H9 (cell line): ENCODE measurements around the gene HMOX2. TPM values are rescaled to one million over a fixed set of nuclear protein-coding genes. Genes with fewer than 3 reads are reported as not detected.

ENCODE experiments used
- DNase-seq: peaks from one replicate; pipeline ENCODE4 v3.0.0-alpha.2; 2017
- H2AFZ ChIP-seq: one replicate; pipeline ENCODE4 v1.6.1; 2013; ENCODE audit warnings: mild to moderate bottlenecking, low read length, control low read depth, moderate library complexity
- H2AK5ac ChIP-seq: 2 replicates; pipeline ENCODE4 v1.6.1; 2013; ENCODE audit warnings: low read length, control low read depth, mixed read lengths; ENCODE audit not compliant: insufficient read length
- H2BK120ac ChIP-seq: one replicate; pipeline ENCODE4 v1.6.1; 2013; ENCODE audit warnings: low read depth, mild to moderate bottlenecking, low read length, control low read depth, inconsistent platforms; ENCODE audit not compliant: poor library complexity, severe bottlenecking
- H2BK12ac ChIP-seq: 2 replicates; pipeline ENCODE4 v1.6.1; 2013; ENCODE audit warnings: low read length, control low read depth, mixed read lengths, low read depth; ENCODE audit not compliant: insufficient read length
- H2BK15ac ChIP-seq: 2 replicates; pipeline ENCODE4 v1.6.1; 2013; ENCODE audit warnings: low read depth, low read length, control low read depth
- H2BK20ac ChIP-seq: one replicate; pipeline ENCODE4 v1.6.1; 2013; ENCODE audit warnings: low read depth, mild to moderate bottlenecking, low read length, control low read depth, inconsistent platforms; ENCODE audit not compliant: poor library complexity, severe bottlenecking
- H2BK5ac ChIP-seq: 2 replicates; pipeline ENCODE4 v1.6.1; 2013; ENCODE audit warnings: low read length, control low read depth, mixed read lengths; ENCODE audit not compliant: insufficient read length
- H3K14ac ChIP-seq: 2 replicates; pipeline ENCODE4 v1.6.1; 2013; ENCODE audit warnings: low read length, control low read depth; ENCODE audit not compliant: insufficient read depth
- H3K18ac ChIP-seq: 2 replicates; pipeline ENCODE4 v1.6.1; 2013; ENCODE audit warnings: low read depth, mild to moderate bottlenecking, mixed read lengths, low read length, control low read depth; ENCODE audit not compliant: insufficient read length
- H3K23ac ChIP-seq: 2 replicates; pipeline ENCODE4 v1.6.1; 2013; ENCODE audit warnings: low read length, control low read depth, mixed read lengths, low read depth; ENCODE audit not compliant: insufficient read length
- H3K23me2 ChIP-seq: 2 replicates; pipeline ENCODE4 v1.6.1; 2013; ENCODE audit warnings: low read depth, mild to moderate bottlenecking, mixed read lengths, low read length, control low read depth; ENCODE audit not compliant: insufficient read length, poor library complexity, severe bottlenecking
- H3K27ac ChIP-seq: 2 replicates; pipeline ENCODE4 v1.5.1; 2013; ENCODE audit warnings: low read length, control low read depth, mixed read lengths, low read depth; ENCODE audit not compliant: insufficient read length
- H3K27me3 ChIP-seq: 2 replicates; pipeline ENCODE4 v1.6.1; 2013; ENCODE audit warnings: low read length, control low read depth, inconsistent platforms; ENCODE audit not compliant: insufficient read depth
- H3K4ac ChIP-seq: 2 replicates; pipeline ENCODE4 v1.6.1; 2013; ENCODE audit warnings: low read depth, mild to moderate bottlenecking, control low read depth, inconsistent platforms, low read length, moderate library complexity
- H3K4me1 ChIP-seq: 2 replicates; pipeline ENCODE4 v1.6.1; 2013; ENCODE audit warnings: low read length, control low read depth, inconsistent platforms; ENCODE audit not compliant: insufficient read depth
- H3K4me2 ChIP-seq: 2 replicates; pipeline ENCODE4 v1.6.1; 2013; ENCODE audit warnings: low read length, control low read depth, mixed read lengths; ENCODE audit not compliant: insufficient read length, insufficient read depth
- H3K56ac ChIP-seq: 2 replicates; pipeline ENCODE4 v1.6.1; 2013; ENCODE audit warnings: low read depth, mild to moderate bottlenecking, mixed read lengths, low read length, control low read depth; ENCODE audit not compliant: insufficient read length
- H3K79me1 ChIP-seq: 2 replicates; pipeline ENCODE4 v1.6.1; 2013; ENCODE audit warnings: low read depth, mild to moderate bottlenecking, moderate library complexity, low read length, control low read depth, inconsistent platforms; ENCODE audit not compliant: insufficient read depth, poor library complexity, severe bottlenecking
- H3K79me2 ChIP-seq: 2 replicates; pipeline ENCODE4 v1.6.1; 2013; ENCODE audit warnings: low read length, control low read depth, inconsistent platforms; ENCODE audit not compliant: insufficient read depth
- H3K9ac ChIP-seq: 2 replicates; pipeline ENCODE4 v1.6.1; 2013; ENCODE audit warnings: low read length, control low read depth, mixed read lengths; ENCODE audit not compliant: insufficient read length; ENCODE audit errors: extremely low read depth
- H3K9me3 ChIP-seq: one replicate; pipeline ENCODE4 v1.6.1; 2013; ENCODE audit warnings: low read depth, low read length, inconsistent platforms; ENCODE audit not compliant: control insufficient read depth
- H3T11ph ChIP-seq: one replicate; pipeline ENCODE4 v1.6.1; 2013; ENCODE audit warnings: mild to moderate bottlenecking, low read length, control low read depth, inconsistent platforms
- H4K20me1 ChIP-seq: one replicate; pipeline ENCODE4 v1.6.1; 2013; ENCODE audit not compliant: control insufficient read depth, insufficient read length, insufficient read depth
- H4K5ac ChIP-seq: 2 replicates; pipeline ENCODE4 v1.6.1; 2013; ENCODE audit warnings: low read depth, mild to moderate bottlenecking, mixed read lengths, low read length, control low read depth; ENCODE audit not compliant: insufficient read length
- H4K8ac ChIP-seq: replicated peaks from 2 replicates; pipeline ENCODE4 v1.6.1; 2013; ENCODE audit warnings: low read length, control low read depth, mixed read lengths, low read depth; ENCODE audit not compliant: insufficient read length
- H4K91ac ChIP-seq: 2 replicates; pipeline ENCODE4 v1.6.1; 2013; ENCODE audit warnings: low read depth, mild to moderate bottlenecking, moderate library complexity, mixed read lengths, low read length, control low read depth; ENCODE audit not compliant: insufficient read length
- H3K27ac Mint-ChIP-seq, 3 experiments: 2 replicates in 2 of 3; 3 replicates in 1 of 3; pipeline ENCODE4 v1.8.0; 2020 to 2021; ENCODE audit warnings: mixed read lengths in 3 of 3, mild to moderate bottlenecking in 1 of 3, moderate library complexity in 1 of 3
- H3K27me3 Mint-ChIP-seq: 2 replicates; pipeline ENCODE4 v1.8.0; 2021; ENCODE audit warnings: low read depth, mild to moderate bottlenecking, moderate library complexity, mixed read lengths
- H3K36me3 Mint-ChIP-seq, 3 experiments: 2 replicates in 2 of 3; 3 replicates in 1 of 3; pipeline ENCODE4 v1.8.0; 2020 to 2021; ENCODE audit warnings: low read depth in 3 of 3, mixed read lengths in 3 of 3; ENCODE audit not compliant: insufficient read depth in 1 of 3
- H3K4me1 Mint-ChIP-seq, 2 experiments: 2 replicates each; pipeline ENCODE4 v1.8.0; 2020; ENCODE audit warnings: mixed read lengths in 2 of 2
- H3K4me3 Mint-ChIP-seq, 2 experiments: 2 replicates in 1 of 2; 3 replicates in 1 of 2; pipeline ENCODE4 v1.8.0; 2020 to 2021; ENCODE audit warnings: mild to moderate bottlenecking in 2 of 2, mixed read lengths in 2 of 2, moderate library complexity in 1 of 2
- H3K9me3 Mint-ChIP-seq, 2 experiments: 2 replicates in 1 of 2; 3 replicates in 1 of 2; pipeline ENCODE4 v1.8.0; 2020; ENCODE audit warnings: mild to moderate bottlenecking in 2 of 2, mixed read lengths in 2 of 2, moderate library complexity in 1 of 2
- CTCF ChIP-seq: fragments of 200-600 bp; sonication (generic); conservative IDR thresholded peaks from 3 replicates; pipeline ENCODE4 v1.8.0; 2021; ENCODE audit warnings: antibody characterized with exemption, mild to moderate bottlenecking
- WGBS: extraction: QIAGEN DNeasy Blood & Tissue Kit; methylation state at CpG from one replicate; pipeline ENCODE4 v1.1.7; 2013; ENCODE audit warnings: missing lambda C conversion rate, low lambda C conversion rate, mixed read lengths; ENCODE audit not compliant: insufficient read length; ENCODE audit errors: extremely low coverage; 5-methylcytosine and 5-hydroxymethylcytosine counted together
- total RNA-seq: library from RNA; stranded (reverse); gene quantifications from 2 replicates; pipeline ENCODE4 v1.2.1, GENCODE V29; 2021

HMOX2 gene
- total RNA-seq, 1 experiment from 2014 or later = 44.4 TPM

- no peak overlapping the region for H3K9ac ChIP-seq
- H3K56ac ChIP-seq = no peak overlapping the region
- no peak overlapping the region for H3T11ph ChIP-seq
- peaks cover 7% of the 10 kb centered on the region for H3K23me2 ChIP-seq
- H3K18ac ChIP-seq = no peak overlapping the region
- H3K9me3 Mint-ChIP-seq = peaks cover 16 to 19% of the 10 kb centered on the region in 2 experiments
- H2BK20ac ChIP-seq = no peak overlapping the region
- peaks cover 14 to 19% (median 16%) of the 10 kb centered on the region in 3 experiments for H3K36me3 Mint-ChIP-seq
- H3K27me3 Mint-ChIP-seq = peaks cover 34% of the 10 kb centered on the region
- H2AK5ac ChIP-seq = no peak overlapping the region
- H4K8ac ChIP-seq = no peak overlapping the region
- H3K9me3 ChIP-seq = peaks cover 5% of the 10 kb centered on the region
- peaks cover 2% of the 10 kb centered on the region; the same call in 1 of the 2 replicates for H3K79me2 ChIP-seq
- H2AFZ ChIP-seq = no peak overlapping the region
- no peak overlapping the region for H3K27ac ChIP-seq
- H3K4me2 ChIP-seq = no peak overlapping the region
- WGBS = no CpG with 5 or more reads among the region's 2 CpGs
- no peak for DNase-seq
- no peak overlapping the region for H2BK15ac ChIP-seq
- no peak overlapping the region; a peak in 1 of 5 replicates for H3K4me3 Mint-ChIP-seq
- no peaks in the 10 kb centered on the region; the same call in 1 of the 2 replicates for H3K27me3 ChIP-seq
- no peak overlapping the region for H2BK5ac ChIP-seq
- no peaks in the 10 kb centered on the region for H4K20me1 ChIP-seq
- no peaks in the 10 kb centered on the region for H3K79me1 ChIP-seq
- no peak overlapping the region for H2BK120ac ChIP-seq
- H3K4me1 Mint-ChIP-seq = peaks cover 23% of the 10 kb centered on the region in 2 experiments
- TF ChIP-seq CTCF = no peak
- no peak overlapping the region for H3K14ac ChIP-seq
- H4K91ac ChIP-seq = no peak overlapping the region
- H3K4me1 ChIP-seq = no peaks in the 10 kb centered on the region; the same call in 1 of the 2 replicates
- no peak overlapping the region for H2BK12ac ChIP-seq
- H3K27ac Mint-ChIP-seq = no peak overlapping the region
- H3K23ac ChIP-seq = no peak overlapping the region
- no peak overlapping the region for H4K5ac ChIP-seq
- no peak overlapping the region for H3K4ac ChIP-seq
Observed at GRCh38 chr16:4539716-4540284, 63.6 kb downstream of the HMOX2 start.
